Caco-2 (cell line): ENCODE measurements around the gene TEKT2. TPM values are rescaled to one million over a fixed set of nuclear protein-coding genes. Genes with fewer than 3 reads are reported as not detected.

Experiments used
- BruUV-seq: library from RNA; stranded (reverse); fragments of 400-500 nt; replicated peaks from 2 replicates; lab custom pipeline; 2021; lab: Mats Ljungman, UMichigan
- CTCF ChIA-PET: fragments of 300-600 bp; sonication (Branson Sonifier 250); formaldehyde crosslinking; loops from one replicate; lab custom pipeline; 2022; ENCODE audit warnings: antibody characterized with exemption; lab: Charles Lee
- POLR2A ChIA-PET: fragments of 300-600 bp; sonication (Branson Sonifier 250); formaldehyde crosslinking; loops from one replicate; lab custom pipeline; 2022; ENCODE audit warnings: antibody characterized with exemption; lab: Charles Lee
- DNase-seq, 2 experiments: peaks; one replicate each; pipeline versions ENCODE4 v3.0.0 to v3.0.0-alpha.2; 2020 to 2022
- H3K27me3 ChIP-seq: replicated peaks from 2 replicates; pipeline ENCODE4 v1.6.0; 2011; ENCODE audit warnings: low read length; ENCODE audit not compliant: control insufficient read depth, insufficient read depth
- H3K36me3 ChIP-seq: 2 replicates; pipeline ENCODE4 v1.5.1; 2011; ENCODE audit warnings: low read length; ENCODE audit not compliant: control insufficient read depth, insufficient read depth
- H3K4me1 ChIP-seq: fragments of 250-450 bp; sonication (Bioruptor Pico); 2 replicates; pipeline ENCODE4 v1.5.1; 2020; ENCODE audit warnings: mild to moderate bottlenecking
- H3K4me3 ChIP-seq: 2 replicates; pipeline ENCODE4 v1.5.1; 2011; ENCODE audit warnings: low read depth, mild to moderate bottlenecking, control low read depth, low read length
- H3K9me3 ChIP-seq: fragments of 250-450 bp; sonication (Bioruptor Pico); 2 replicates; pipeline ENCODE4 v1.5.1; 2020; ENCODE audit warnings: mild to moderate bottlenecking, moderate library complexity
- H3K27ac Mint-ChIP-seq: one replicate; pipeline ENCODE4 v1.8.0; 2022; ENCODE audit warnings: mixed read lengths; ENCODE audit not compliant: unreplicated experiment
- H3K27me3 Mint-ChIP-seq: one replicate; pipeline ENCODE4 v1.8.0; 2022; ENCODE audit warnings: mixed read lengths; ENCODE audit not compliant: insufficient read depth, unreplicated experiment
- H3K36me3 Mint-ChIP-seq: one replicate; pipeline ENCODE4 v1.8.0; 2022; ENCODE audit warnings: mild to moderate bottlenecking, mixed read lengths; ENCODE audit not compliant: insufficient read depth, unreplicated experiment
- H3K4me1 Mint-ChIP-seq: one replicate; pipeline ENCODE4 v1.8.0; 2022; ENCODE audit warnings: low read depth, mixed read lengths; ENCODE audit not compliant: unreplicated experiment
- H3K4me3 Mint-ChIP-seq: one replicate; pipeline ENCODE4 v1.8.0; 2022; ENCODE audit warnings: mild to moderate bottlenecking, moderate library complexity, mixed read lengths; ENCODE audit not compliant: unreplicated experiment
- H3K9me3 Mint-ChIP-seq: one replicate; pipeline ENCODE4 v1.8.0; 2022; ENCODE audit warnings: mixed read lengths; ENCODE audit not compliant: unreplicated experiment
- CTCF ChIP-seq, 2 experiments: fragments of 200-600 bp in 1 of 2; IDR thresholded peaks; 1 replicate in 1 of 2; 2 replicates in 1 of 2; pipeline versions ENCODE4 v1.5.1 to v1.8.0; 2011 to 2022; ENCODE audit warnings: antibody characterized with exemption in 1 of 2, control low read depth in 1 of 2, inconsistent platforms in 1 of 2, low read depth in 1 of 2, low read length in 1 of 2, mild to moderate bottlenecking in 1 of 2, moderate library complexity in 1 of 2; ENCODE audit not compliant: insufficient read depth in 1 of 2, severe bottlenecking in 1 of 2, unreplicated experiment in 1 of 2
- intact Hi-C: fragments of 100-400 bp; cut with micrococcal nuclease; formaldehyde crosslinking; loops from one replicate; pipeline ENCODE4 v1.10.0; 2022; ENCODE audit not compliant: unreplicated experiment
- total RNA-seq: library from RNA; stranded (reverse); gene quantifications from 2 replicates; pipeline ENCODE4 v1.2.3, GENCODE V29; 2022

Gene TEKT2
- total RNA-seq, 1 experiment from 2014 or later, result not detected

GRCh38 chr1:36124404-36125128 is 40.7 kb downstream of the TEKT2 start:
- Histone ChIP-seq H3K9me3 (no peaks in the 10 kb centered on the region), H3K27me3 (no peaks in the 10 kb centered on the region), H3K4me3 (no peak overlapping the region), H3K36me3 (no peaks in the 10 kb centered on the region), H3K4me1 (0 out of 2 replicates have a peak, but pooled peaks cover 3% of the 10 kb centered on the region)
- CTCF ChIA-PET, result interaction anchor here (1.3 kb wide), 1 partner anchor 10 kb away, joined by 4 read pairs; no protein-coding TSS in a partner anchor
- H3K36me3 Mint-ChIP-seq, result no peaks in the 10 kb centered on the region
- no peak for TF ChIP-seq CTCF (IDR thresholded peaks at IDR 0.05; ENCODE audit: insufficient read depth in 1 of 2, low read depth in 1 of 2, low read length in 1 of 2, severe bottlenecking in 1 of 2, unreplicated experiment in 1 of 2)
- H3K27me3 Mint-ChIP-seq, result peaks cover 3% of the 10 kb centered on the region
- intact Hi-C loops, result no loop called here
- H3K9me3 Mint-ChIP-seq, result no peaks in the 10 kb centered on the region
- POLR2A ChIA-PET, result no interaction called here
- DNase-seq, result no peak
- no TSS peak for BruUV-seq
- peak overlapping the region; percentile 55 for H3K4me3 Mint-ChIP-seq
- H3K27ac Mint-ChIP-seq, result no peak overlapping the region
- H3K4me1 Mint-ChIP-seq, result no peaks in the 10 kb centered on the region

- H3K4me3 Mint-ChIP-seq, result peak within 1 kb of the TSS; percentile 55
- Histone ChIP-seq H3K4me3 (peak within 1 kb of the TSS; percentile 25), H3K27me3 (no peaks in the 10 kb centered on the region), H3K4me1 (0 out of 2 replicates have a peak, but pooled peaks cover 3% of the 10 kb centered on the region), H3K9me3 (no peaks in the 10 kb centered on the region), H3K36me3 (no peaks in the 10 kb centered on the region)
- no peak within 1 kb of the TSS for H3K27ac Mint-ChIP-seq
- no peak for DNase-seq
- peaks cover 3% of the 10 kb centered on the region for H3K27me3 Mint-ChIP-seq
- H3K9me3 Mint-ChIP-seq, result no peaks in the 10 kb centered on the region
- ChIA-PET CTCF (no interaction called here), POLR2A (no interaction called here)
- intact Hi-C loops, result no loop called here
- TF ChIP-seq CTCF (IDR thresholded peaks at IDR 0.05; ENCODE audit: insufficient read depth in 1 of 2, low read depth in 1 of 2, low read length in 1 of 2, severe bottlenecking in 1 of 2, unreplicated experiment in 1 of 2), result no peak
- H3K4me1 Mint-ChIP-seq, result no peaks in the 10 kb centered on the region
- H3K36me3 Mint-ChIP-seq, result no peaks in the 10 kb centered on the region
- BruUV-seq, result no TSS peak
Measured at GRCh38 chr1:36125129-36125991, 41.5 kb downstream of the TEKT2 start, which contains the start of gene COL8A2. Gene COL8A2 (minus strand): TSS chr1:36125222. CDS start chr1:36100242, 24,980 bp downstream.

GRCh38 chr1:36126005-36126716 is 42.3 kb downstream of the TEKT2 start:
- H3K27me3 ChIP-seq, result no peaks in the 10 kb centered on the region
- H3K36me3 Mint-ChIP-seq, result no peaks in the 10 kb centered on the region
- POLR2A ChIA-PET, result no interaction called here
- no peaks in the 10 kb centered on the region for H3K36me3 ChIP-seq
- no peak overlapping the region for H3K27ac Mint-ChIP-seq
- H3K4me3 ChIP-seq, result no peak overlapping the region
- BruUV-seq, result no TSS peak
- H3K9me3 ChIP-seq, result no peaks in the 10 kb centered on the region
- H3K4me3 Mint-ChIP-seq, result no peak overlapping the region
- no peak for TF ChIP-seq CTCF (IDR thresholded peaks at IDR 0.05; ENCODE audit: insufficient read depth in 1 of 2, low read depth in 1 of 2, low read length in 1 of 2, severe bottlenecking in 1 of 2, unreplicated experiment in 1 of 2)
- no peaks in the 10 kb centered on the region for H3K9me3 Mint-ChIP-seq
- no peak for DNase-seq
- peaks cover 3% of the 10 kb centered on the region for H3K27me3 Mint-ChIP-seq
- intact Hi-C loops, result no loop called here
- no peaks in the 10 kb centered on the region for H3K4me1 Mint-ChIP-seq
- 0 out of 2 replicates have a peak, but pooled peaks cover 3% of the 10 kb centered on the region for H3K4me1 ChIP-seq
- CTCF ChIA-PET, result no interaction called here
